Measurements from ENCODE around the gene NXT1. TPM values are rescaled to one million over a fixed set of nuclear protein-coding genes. Genes with fewer than 3 reads are reported as not detected.
A peak's percentile ranks its signal among the peaks of the same experiment; 100 is the strongest.
"Not testable (repeated sequence)": the region's sequence is repeated elsewhere in the genome, so short reads cannot be mapped to it uniquely, and the experiment has no call there.

The NXT1 gene
- total RNA-seq, 1 donor from 2014 or later, result 2.6 TPM

DNA sequence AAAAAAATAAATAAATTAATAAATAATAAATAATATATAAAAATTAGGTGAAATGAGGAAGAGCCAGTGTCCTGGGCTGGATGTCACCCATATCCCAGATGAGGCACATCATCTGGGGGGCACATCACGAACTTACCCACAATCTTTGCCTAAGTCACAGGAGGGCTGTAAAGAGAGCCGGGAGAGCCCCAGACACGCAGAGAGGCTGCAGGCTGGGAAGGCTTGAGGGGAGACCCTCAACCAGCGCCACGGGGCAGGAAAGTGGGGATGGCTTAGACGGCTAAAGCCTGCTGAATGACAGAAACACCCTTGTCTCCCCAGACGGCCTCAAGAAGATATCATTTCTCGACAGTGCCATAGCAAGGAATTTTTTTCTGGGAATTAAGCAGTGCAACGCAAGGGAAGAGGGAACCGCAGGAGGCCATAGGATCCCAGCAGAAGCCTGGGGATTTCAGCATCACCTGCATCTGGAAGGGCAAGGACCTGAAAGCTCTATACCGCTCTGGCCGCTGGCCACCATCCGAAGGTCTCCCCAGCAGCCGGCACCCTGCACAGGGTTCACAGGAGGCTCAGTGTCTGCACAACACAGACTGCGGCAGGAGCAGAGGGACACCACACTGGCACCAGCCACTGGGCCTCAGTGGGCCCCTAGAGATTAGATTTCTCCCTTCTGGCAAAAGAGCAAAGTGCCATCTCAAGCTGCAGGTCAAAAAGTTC lies 22.8 kb upstream of the NXT1 start:
- ATAC-seq (no peak), DNase-seq (ENCODE audit: low spot score) (no peak)

DNA sequence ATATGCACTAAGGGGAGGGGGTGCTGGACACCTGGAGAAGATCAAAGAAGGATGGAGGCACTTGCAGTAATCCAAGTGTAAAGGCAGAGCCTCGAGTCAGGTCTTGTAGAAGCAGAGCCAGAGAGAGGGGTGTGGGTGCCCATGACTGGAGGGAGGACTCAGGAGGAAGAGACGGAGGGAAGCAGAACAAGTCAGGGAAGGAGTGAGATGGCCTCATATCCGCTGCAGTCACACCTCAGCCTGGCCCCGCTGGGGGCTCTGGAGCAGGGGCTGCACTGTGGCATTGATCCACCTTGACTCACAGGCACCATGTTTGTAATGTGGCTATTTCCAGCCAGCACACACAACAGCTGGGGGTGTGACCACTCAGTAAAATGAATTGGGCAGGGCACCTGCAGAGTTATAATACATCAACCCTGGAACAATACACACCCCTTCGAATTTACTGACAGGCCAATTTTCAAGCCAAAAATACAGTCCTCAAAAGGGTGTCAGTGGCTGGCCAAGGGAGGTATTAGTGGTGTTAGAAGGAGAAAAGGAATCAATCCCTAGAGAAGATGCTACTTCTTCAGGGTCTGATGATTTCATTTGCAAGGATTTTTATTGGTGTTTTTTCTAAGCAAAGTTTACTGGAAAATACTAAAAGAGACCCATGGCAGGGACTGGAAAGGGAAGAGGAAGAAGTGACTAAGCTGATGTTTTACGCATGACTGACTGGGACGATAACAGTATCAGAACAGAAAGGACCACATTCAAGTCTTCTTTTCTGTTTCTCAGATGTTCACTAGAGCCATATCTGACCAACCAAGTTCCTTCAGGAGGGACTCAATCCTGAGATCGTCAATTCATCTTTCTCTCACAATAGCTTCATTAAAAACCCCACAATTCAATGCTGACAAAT lies 18.9 kb upstream of the NXT1 start:
- DNase-seq (ENCODE audit: low spot score) (no peak), ATAC-seq (no peak)

DNA sequence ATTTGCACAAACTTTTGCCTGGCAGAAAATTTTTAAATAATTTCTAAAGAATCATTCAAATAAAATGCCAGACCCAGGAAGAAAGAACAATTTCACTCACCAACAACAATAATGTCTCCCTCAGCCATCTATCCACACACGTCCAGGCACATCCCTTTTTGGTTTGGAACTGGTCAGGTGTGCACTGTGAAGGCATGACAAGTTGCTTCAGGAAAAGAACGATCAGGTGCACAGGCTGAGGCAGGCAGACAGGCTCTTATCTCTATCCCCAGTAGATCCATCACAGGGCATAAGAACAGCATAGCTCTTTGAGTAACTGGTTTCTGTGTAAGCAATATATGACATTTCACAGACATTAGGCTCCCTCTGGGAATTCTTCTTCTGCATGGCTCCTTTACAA lies 18.1 kb upstream of the NXT1 start:
- DNase-seq (ENCODE audit: low spot score) (no peak), ATAC-seq (no peak)

DNA sequence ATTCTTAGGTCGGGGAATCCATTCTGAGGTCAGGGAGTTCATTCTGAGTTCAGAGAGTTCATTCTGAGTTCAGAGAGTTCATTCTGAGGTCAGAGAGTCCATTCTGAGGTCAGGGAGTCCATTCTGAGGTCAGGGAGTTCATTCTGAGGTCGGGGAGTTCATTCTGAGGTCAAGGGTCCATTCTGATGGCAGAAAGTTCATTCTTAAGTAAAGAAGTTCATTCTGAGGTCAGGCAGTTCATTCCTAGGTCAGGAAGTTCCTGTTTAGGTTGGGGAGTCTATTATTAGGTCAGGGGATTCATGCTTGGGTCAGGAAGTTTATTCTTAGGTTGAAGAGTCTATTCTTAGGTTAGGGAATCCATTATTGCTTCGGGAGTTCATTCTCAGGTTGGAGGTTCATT lies 16.5 kb upstream of the NXT1 start:
- no peak for DNase-seq (ENCODE audit: low spot score)
- no peak for ATAC-seq

DNA sequence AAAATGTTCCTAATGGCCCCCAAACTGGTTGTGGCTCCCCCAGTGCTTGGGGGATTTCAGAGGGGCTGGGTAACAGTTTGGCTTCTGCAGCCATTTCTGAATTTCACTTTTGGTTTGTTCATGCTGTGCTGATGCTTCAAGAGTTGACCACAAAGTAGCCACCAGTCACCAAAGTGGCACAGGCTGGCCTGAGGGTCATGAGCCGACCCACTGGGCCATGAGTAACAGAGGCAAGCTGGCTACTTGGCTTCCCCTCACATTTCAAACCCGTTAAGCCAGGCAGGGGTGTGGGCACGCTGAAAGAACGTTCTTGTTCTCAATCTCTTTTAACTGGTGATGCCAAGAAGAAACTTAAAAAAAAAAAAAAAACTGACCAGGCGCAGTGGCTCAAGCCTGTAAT lies 15.1 kb upstream of the NXT1 start:
- DNase-seq (ENCODE audit: low spot score) (no peak), ATAC-seq (no peak)

GRCh38 chr20:23336476-23336875 lies 14.1 kb upstream of the NXT1 start:
- no peak for ATAC-seq
- no peak for DNase-seq (ENCODE audit: low spot score)

GRCh38 chr20:23337312-23337711 lies 13.3 kb upstream of the NXT1 start:
- ATAC-seq, result no peak
- no peak for DNase-seq (ENCODE audit: low spot score)

GRCh38 chr20:23339986-23340385 lies 10.6 kb upstream of the NXT1 start:
- DNase-seq (ENCODE audit: low spot score), result no peak
- ATAC-seq, result no peak

DNA sequence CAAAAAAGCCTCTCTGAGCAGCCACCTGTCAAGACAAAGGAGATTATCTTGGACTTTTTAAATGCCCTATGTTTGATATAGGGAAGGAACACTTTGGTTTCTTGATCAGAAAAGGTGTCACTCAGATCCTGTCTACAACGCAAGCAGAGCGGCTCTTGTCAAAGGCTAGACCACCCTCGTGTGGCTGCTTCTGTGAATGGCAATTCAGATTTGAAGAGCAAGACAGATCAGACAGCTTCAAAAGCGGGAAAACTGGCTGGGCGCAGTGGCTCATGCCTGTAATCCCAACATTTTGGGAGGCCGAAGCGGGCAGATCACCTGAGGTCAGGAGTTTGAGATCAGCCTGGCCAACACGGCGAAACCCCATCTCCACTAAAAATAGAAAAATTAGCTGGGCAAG lies 10.1 kb upstream of the NXT1 start:
- DNase-seq (ENCODE audit: low spot score), result no peak

DNA sequence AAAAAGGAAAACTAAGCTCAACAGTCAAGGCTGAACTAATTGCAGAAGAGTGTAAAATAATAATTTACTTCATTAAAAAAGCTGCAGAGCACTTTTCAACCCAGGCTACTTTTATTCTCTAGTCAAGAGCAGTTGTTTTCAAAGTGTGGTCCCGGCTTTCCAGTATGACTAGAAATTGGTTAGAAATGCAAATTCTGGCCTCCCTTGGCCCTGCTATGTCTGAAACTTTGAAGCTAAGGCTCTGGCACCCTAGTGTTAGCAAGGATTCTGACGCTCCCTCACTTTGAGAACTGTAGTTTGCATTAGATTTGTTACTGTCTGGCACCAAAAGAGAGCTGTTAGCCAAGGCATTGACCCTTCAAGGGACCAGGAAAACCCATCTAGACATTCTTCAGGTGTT lies 9.5 kb upstream of the NXT1 start:
- DNase-seq (ENCODE audit: low spot score) (no peak), ATAC-seq (no peak)

More for the DNA sequence above, 10.1 kb upstream of the NXT1 start:
- ATAC-seq, result peak; percentile 55

DNA sequence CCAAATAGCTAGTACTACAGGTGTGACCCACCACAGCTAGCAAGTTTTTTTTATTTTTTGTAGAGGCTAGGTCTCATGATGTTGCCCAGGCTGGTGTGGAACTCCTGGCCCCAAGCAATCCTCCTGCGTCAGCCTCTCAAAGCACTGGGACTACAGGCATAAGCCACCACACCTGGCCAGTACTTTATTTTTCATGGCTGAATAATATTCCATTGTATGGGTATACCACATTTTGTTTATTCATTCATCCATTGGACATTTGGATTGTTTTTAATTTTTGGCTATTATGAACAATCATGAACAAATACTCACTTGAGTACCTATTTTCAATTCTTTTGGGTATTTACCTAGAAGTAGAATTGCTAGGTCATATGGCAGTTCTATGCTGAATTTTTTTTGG lies 7.0 kb upstream of the NXT1 start:
- no peak for ATAC-seq

GRCh38 chr20:23344336-23344735 lies 6.3 kb upstream of the NXT1 start:
- DNase-seq (ENCODE audit: low spot score) (no peak), ATAC-seq (no peak)

More for the DNA sequence above, 7.0 kb upstream of the NXT1 start:
- DNase-seq (ENCODE audit: low spot score), result no peak

DNA sequence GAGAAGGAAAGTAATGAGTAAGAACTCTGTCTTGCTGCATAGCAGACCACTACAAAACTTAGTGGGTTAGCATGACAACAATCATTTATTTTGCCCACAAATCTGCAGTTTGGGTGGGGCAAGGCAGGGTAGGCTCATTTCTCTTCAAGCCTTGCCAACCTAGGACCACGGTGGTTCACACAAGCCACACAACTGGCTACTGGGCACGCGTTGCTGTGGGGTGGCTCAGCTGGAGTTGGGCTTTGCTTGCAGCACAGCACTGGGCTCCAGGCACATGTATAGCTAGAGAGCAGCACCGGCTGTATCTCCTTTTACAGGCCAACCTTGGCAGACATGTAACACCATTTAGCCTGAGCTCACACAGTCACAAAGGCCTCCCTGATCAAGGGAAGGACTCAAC lies 4.6 kb upstream of the NXT1 start:
- no peak for ATAC-seq
- DNase-seq (ENCODE audit: low spot score), result no peak

DNA sequence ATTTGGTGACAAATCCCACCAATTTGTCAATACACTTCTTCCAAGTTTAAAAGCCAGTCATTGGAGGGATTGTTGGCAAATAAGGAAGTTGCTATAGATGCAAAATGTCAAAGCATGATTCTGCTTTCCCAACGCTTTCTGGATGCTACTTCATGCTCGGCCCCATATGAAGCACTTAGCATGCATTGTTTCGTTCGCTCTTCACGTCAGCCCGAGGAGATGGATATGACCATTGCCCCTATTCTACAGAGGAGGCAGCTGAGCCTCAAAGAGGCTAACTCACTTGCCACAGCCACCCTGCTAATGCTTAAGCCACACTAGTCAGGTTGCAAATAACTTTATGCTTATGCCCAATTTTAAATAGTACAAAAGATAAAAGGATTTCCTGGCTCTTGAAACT lies 2.8 kb upstream of the NXT1 start:
- DNase-seq (ENCODE audit: low spot score) (no peak), ATAC-seq (no peak)

- not testable (repeated sequence) for ATAC-seq; DNase-seq (ENCODE audit: low spot score)
These were observed 2.1 kb upstream of the NXT1 start for GRCh38 chr20:23348510-23348909.

- peak; percentile 72 for ATAC-seq
- DNase-seq (ENCODE audit: low spot score), result peak; percentile 73
These were observed 1.0 kb upstream of the NXT1 start for GRCh38 chr20:23349338-23350195.

GRCh38 chr20:23350904-23351838 lies 580 bp downstream of the NXT1 start:
- ATAC-seq, result peak; percentile 47
- DNase-seq (ENCODE audit: low spot score), result no peak

DNA sequence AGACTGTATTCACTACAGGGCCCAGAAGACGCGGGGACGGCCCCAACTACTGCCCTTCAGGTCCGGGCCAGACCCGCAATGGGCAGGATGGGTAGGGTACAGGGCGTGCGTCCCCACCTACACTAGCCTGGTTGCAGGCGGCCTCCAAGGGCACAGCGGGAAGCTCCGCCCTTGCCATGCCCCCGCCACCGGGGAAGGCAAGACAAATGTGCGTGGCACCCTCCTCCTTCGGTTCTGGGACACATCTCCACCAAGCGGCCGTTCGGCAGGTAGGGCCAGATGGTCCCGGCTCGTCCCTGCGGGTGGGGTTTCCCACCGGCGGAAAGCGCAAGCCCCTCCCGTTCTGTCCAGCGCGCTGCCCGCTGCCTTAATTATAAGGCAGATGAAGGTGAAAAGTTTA lies 5.6 kb downstream of the NXT1 start:
- ATAC-seq, result no peak
- DNase-seq (ENCODE audit: low spot score), result no peak

GRCh38 chr20:23357767-23358562 lies 7.4 kb downstream of the NXT1 start:
- DNase-seq (ENCODE audit: low spot score), result peak; percentile 99

More at GRCh38 chr20:23357767-23358562, 7.4 kb downstream of the NXT1 start:
- peak; percentile 75 for ATAC-seq

Data from left lobe of liver (tissue), 2 donors.